Germinal center (tissue), 1 donor: ENCODE results near the gene CETN1.

Experiments
- DNase-seq: peaks from one replicate; pipeline ENCODE4 v3.0.0; 2012; ENCODE audit warnings: mixed read lengths, low spot score

The CETN1 gene

GRCh38 chr18:580154-580553, at the start of gene CETN1:
Gene CETN1 (plus strand): TSS chr18:580380. CDS start chr18:580409, 29 bp downstream.
- DNase-seq = no peak

GRCh38 chr18:532018-532417, 48.2 kb upstream of the CETN1 start:
- no peak for DNase-seq

- no peak for DNase-seq
Measured at GRCh38 chr18:532632-533031, 47.5 kb upstream of the CETN1 start.

GRCh38 chr18:533995-534601, 46.1 kb upstream of the CETN1 start:
- no peak for DNase-seq

- no peak for DNase-seq
Measured at GRCh38 chr18:543447-544078, 36.6 kb upstream of the CETN1 start.

GRCh38 chr18:549967-550366, 30.2 kb upstream of the CETN1 start:
- no peak for DNase-seq

GRCh38 chr18:551404-552061, 28.6 kb upstream of the CETN1 start:
- DNase-seq = no peak

- no peak for DNase-seq
Measured at GRCh38 chr18:555705-556457, 24.3 kb upstream of the CETN1 start.

GRCh38 chr18:564708-565561, 15.2 kb upstream of the CETN1 start:
- DNase-seq = no peak

- DNase-seq = no peak
Measured at GRCh38 chr18:565562-566061, 14.6 kb upstream of the CETN1 start.

- no peak for DNase-seq
Measured at GRCh38 chr18:567122-567521, 13.1 kb upstream of the CETN1 start.

GRCh38 chr18:568731-569130, 11.4 kb upstream of the CETN1 start:
- DNase-seq = no peak

- DNase-seq = no peak
Measured at GRCh38 chr18:570256-570655, 9.9 kb upstream of the CETN1 start.

- no peak for DNase-seq
Measured at GRCh38 chr18:570697-571096, 9.5 kb upstream of the CETN1 start.

- no peak for DNase-seq
Measured at GRCh38 chr18:572091-572830, 7.9 kb upstream of the CETN1 start.

- DNase-seq = no peak
Measured at GRCh38 chr18:572831-573289, 7.3 kb upstream of the CETN1 start.

- no peak for DNase-seq
Measured at GRCh38 chr18:573385-573784, 6.8 kb upstream of the CETN1 start.

GRCh38 chr18:574149-574860, 5.9 kb upstream of the CETN1 start:
- DNase-seq = no peak

- DNase-seq = no peak
Measured at GRCh38 chr18:574865-575645, 5.1 kb upstream of the CETN1 start.
